ENCODE data around the gene DHX32. TPM values are rescaled to one million over a fixed set of nuclear protein-coding genes. Genes with fewer than 3 reads are reported as not detected.

DHX32 gene
- total RNA-seq, 1 experiment from 2014 or later = not detected

- Histone ChIP-seq H2AFZ (ENCODE audit: low read length) (no peak overlapping the region), H3K36me3 (ENCODE audit: insufficient read depth, low read length) (peaks cover 29% of the 10 kb centered on the region), H3K9ac (ENCODE audit: low read length) (no peak overlapping the region), H3K27ac (ENCODE audit: low read length) (no peak overlapping the region), H3K79me2 (ENCODE audit: low read length) (no peaks in the 10 kb centered on the region), H3K4me2 (ENCODE audit: low read depth, low read length, poor library complexity, severe bottlenecking) (no peak overlapping the region), H3K4me3 (ENCODE audit: low read length) (no peak overlapping the region), H3K27me3 (ENCODE audit: low read length) (no peaks in the 10 kb centered on the region), H4K20me1 (ENCODE audit: insufficient read depth, low read depth, low read length) (no peaks in the 10 kb centered on the region), H3K9me2 (replicated peaks; ENCODE audit: insufficient read depth, low read length) (no peaks in the 10 kb centered on the region), H3K9me3 (ENCODE audit: low read length) (no peaks in the 10 kb centered on the region), H3K4me1 (ENCODE audit: low read length) (peaks cover 2% of the 10 kb centered on the region)
- DNase-seq = no peak
Observed at GRCh38 chr10:125815764-125816163, 65.3 kb downstream of the DHX32 start.

- Histone ChIP-seq H3K27me3 (ENCODE audit: low read length) (no peaks in the 10 kb centered on the region), H3K27ac (ENCODE audit: low read length) (no peak overlapping the region), H3K79me2 (ENCODE audit: low read length) (no peaks in the 10 kb centered on the region), H3K9me3 (ENCODE audit: low read length) (no peaks in the 10 kb centered on the region), H3K36me3 (ENCODE audit: insufficient read depth, low read length) (peaks cover 48% of the 10 kb centered on the region), H3K4me3 (ENCODE audit: low read length) (no peak overlapping the region), H3K9me2 (replicated peaks; ENCODE audit: insufficient read depth, low read length) (no peaks in the 10 kb centered on the region), H3K4me1 (ENCODE audit: low read length) (no peaks in the 10 kb centered on the region), H3K4me2 (ENCODE audit: low read depth, low read length, poor library complexity, severe bottlenecking) (no peak overlapping the region), H2AFZ (ENCODE audit: low read length) (no peak overlapping the region), H3K9ac (ENCODE audit: low read length) (no peak overlapping the region), H4K20me1 (ENCODE audit: insufficient read depth, low read depth, low read length) (no peaks in the 10 kb centered on the region)
- no peak for DNase-seq
Observed at GRCh38 chr10:125812128-125812750, 68.9 kb downstream of the DHX32 start.

- Histone ChIP-seq H4K20me1 (ENCODE audit: insufficient read depth, low read depth, low read length) (no peaks in the 10 kb centered on the region), H3K36me3 (ENCODE audit: insufficient read depth, low read length) (peaks cover 51% of the 10 kb centered on the region), H3K79me2 (ENCODE audit: low read length) (no peaks in the 10 kb centered on the region), H3K27ac (ENCODE audit: low read length) (no peak overlapping the region), H3K27me3 (ENCODE audit: low read length) (no peaks in the 10 kb centered on the region), H3K9ac (ENCODE audit: low read length) (no peak overlapping the region), H3K4me2 (ENCODE audit: low read depth, low read length, poor library complexity, severe bottlenecking) (no peak overlapping the region), H3K9me2 (replicated peaks; ENCODE audit: insufficient read depth, low read length) (no peaks in the 10 kb centered on the region), H3K9me3 (ENCODE audit: low read length) (no peaks in the 10 kb centered on the region), H2AFZ (ENCODE audit: low read length) (no peak overlapping the region), H3K4me3 (ENCODE audit: low read length) (no peak overlapping the region), H3K4me1 (ENCODE audit: low read length) (no peaks in the 10 kb centered on the region)
- DNase-seq = no peak
Observed at GRCh38 chr10:125811251-125811650, 69.8 kb downstream of the DHX32 start.

GRCh38 chr10:125808047-125808446 is 73.0 kb downstream of the DHX32 start:
- H3K4me2 ChIP-seq (ENCODE audit: low read depth, low read length, poor library complexity, severe bottlenecking) = no peak overlapping the region
- no peaks in the 10 kb centered on the region for H3K9me2 ChIP-seq (replicated peaks; ENCODE audit: insufficient read depth, low read length)
- H2AFZ ChIP-seq (ENCODE audit: low read length) = no peak overlapping the region
- no peaks in the 10 kb centered on the region for H4K20me1 ChIP-seq (ENCODE audit: insufficient read depth, low read depth, low read length)
- H3K4me3 ChIP-seq (ENCODE audit: low read length) = no peak overlapping the region
- no peaks in the 10 kb centered on the region for H3K9me3 ChIP-seq (ENCODE audit: low read length)
- H3K4me1 ChIP-seq (ENCODE audit: low read length) = no peaks in the 10 kb centered on the region
- H3K27me3 ChIP-seq (ENCODE audit: low read length) = no peaks in the 10 kb centered on the region
- H3K27ac ChIP-seq (ENCODE audit: low read length) = no peak overlapping the region
- H3K79me2 ChIP-seq (ENCODE audit: low read length) = no peaks in the 10 kb centered on the region
- no peak for DNase-seq
- no peak overlapping the region for H3K9ac ChIP-seq (ENCODE audit: low read length)
- peaks cover 43% of the 10 kb centered on the region for H3K36me3 ChIP-seq (ENCODE audit: insufficient read depth, low read length)

GRCh38 chr10:125802739-125803138 is 78.4 kb downstream of the DHX32 start:
- H3K36me3 ChIP-seq (ENCODE audit: insufficient read depth, low read length) = peaks cover 6% of the 10 kb centered on the region; the same call in 1 of the 2 replicates
- no peak overlapping the region for H3K4me3 ChIP-seq (ENCODE audit: low read length)
- no peak overlapping the region for H3K27ac ChIP-seq (ENCODE audit: low read length)
- no peaks in the 10 kb centered on the region for H4K20me1 ChIP-seq (ENCODE audit: insufficient read depth, low read depth, low read length)
- no peaks in the 10 kb centered on the region for H3K9me3 ChIP-seq (ENCODE audit: low read length)
- H2AFZ ChIP-seq (ENCODE audit: low read length) = no peak overlapping the region
- H3K4me1 ChIP-seq (ENCODE audit: low read length) = no peaks in the 10 kb centered on the region
- H3K4me2 ChIP-seq (ENCODE audit: low read depth, low read length, poor library complexity, severe bottlenecking) = no peak overlapping the region
- no peaks in the 10 kb centered on the region for H3K27me3 ChIP-seq (ENCODE audit: low read length)
- H3K9ac ChIP-seq (ENCODE audit: low read length) = no peak overlapping the region
- no peak for DNase-seq
- H3K79me2 ChIP-seq (ENCODE audit: low read length) = no peaks in the 10 kb centered on the region
- no peaks in the 10 kb centered on the region for H3K9me2 ChIP-seq (replicated peaks; ENCODE audit: insufficient read depth, low read length)

GRCh38 chr10:125802131-125802530 is 79.0 kb downstream of the DHX32 start:
- no peaks in the 10 kb centered on the region for H3K27me3 ChIP-seq (ENCODE audit: low read length)
- peaks cover 5% of the 10 kb centered on the region; the same call in 1 of the 2 replicates for H3K36me3 ChIP-seq (ENCODE audit: insufficient read depth, low read length)
- DNase-seq = no peak
- H2AFZ ChIP-seq (ENCODE audit: low read length) = no peak overlapping the region
- H3K79me2 ChIP-seq (ENCODE audit: low read length) = no peaks in the 10 kb centered on the region
- no peak overlapping the region for H3K4me2 ChIP-seq (ENCODE audit: low read depth, low read length, poor library complexity, severe bottlenecking)
- H3K9ac ChIP-seq (ENCODE audit: low read length) = no peak overlapping the region
- no peaks in the 10 kb centered on the region for H3K9me3 ChIP-seq (ENCODE audit: low read length)
- H3K4me1 ChIP-seq (ENCODE audit: low read length) = no peaks in the 10 kb centered on the region
- no peak overlapping the region for H3K27ac ChIP-seq (ENCODE audit: low read length)
- H3K4me3 ChIP-seq (ENCODE audit: low read length) = no peak overlapping the region
- no peaks in the 10 kb centered on the region for H3K9me2 ChIP-seq (replicated peaks; ENCODE audit: insufficient read depth, low read length)
- H4K20me1 ChIP-seq (ENCODE audit: insufficient read depth, low read depth, low read length) = no peaks in the 10 kb centered on the region

- no peaks in the 10 kb centered on the region for H3K27me3 ChIP-seq (ENCODE audit: low read length)
Observed at GRCh38 chr10:125801574-125801973, 79.5 kb downstream of the DHX32 start.

GRCh38 chr10:125799451-125800182 is 81.5 kb downstream of the DHX32 start:
- Histone ChIP-seq H3K36me3 (ENCODE audit: insufficient read depth, low read length) (peaks cover 2% of the 10 kb centered on the region; the same call in 1 of the 2 replicates), H3K4me3 (ENCODE audit: low read length) (no peak overlapping the region), H3K9me3 (ENCODE audit: low read length) (no peaks in the 10 kb centered on the region), H3K9ac (ENCODE audit: low read length) (no peak overlapping the region), H3K4me1 (ENCODE audit: low read length) (no peaks in the 10 kb centered on the region), H3K27me3 (ENCODE audit: low read length) (no peaks in the 10 kb centered on the region), H3K79me2 (ENCODE audit: low read length) (no peaks in the 10 kb centered on the region), H3K9me2 (replicated peaks; ENCODE audit: insufficient read depth, low read length) (no peaks in the 10 kb centered on the region), H3K4me2 (ENCODE audit: low read depth, low read length, poor library complexity, severe bottlenecking) (no peak overlapping the region), H4K20me1 (ENCODE audit: insufficient read depth, low read depth, low read length) (no peaks in the 10 kb centered on the region), H2AFZ (ENCODE audit: low read length) (no peak overlapping the region), H3K27ac (ENCODE audit: low read length) (no peak overlapping the region)
- no peak for DNase-seq

More at GRCh38 chr10:125801574-125801973, 79.5 kb downstream of the DHX32 start:
- no peak overlapping the region for H2AFZ ChIP-seq (ENCODE audit: low read length)
- no peak for DNase-seq
- H3K27ac ChIP-seq (ENCODE audit: low read length) = no peak overlapping the region
- H3K9me2 ChIP-seq (replicated peaks; ENCODE audit: insufficient read depth, low read length) = no peaks in the 10 kb centered on the region
- no peak overlapping the region for H3K4me2 ChIP-seq (ENCODE audit: low read depth, low read length, poor library complexity, severe bottlenecking)
- no peaks in the 10 kb centered on the region for H3K4me1 ChIP-seq (ENCODE audit: low read length)
- no peaks in the 10 kb centered on the region for H3K79me2 ChIP-seq (ENCODE audit: low read length)
- peaks cover 2% of the 10 kb centered on the region; the same call in 1 of the 2 replicates for H3K36me3 ChIP-seq (ENCODE audit: insufficient read depth, low read length)
- no peak overlapping the region for H3K4me3 ChIP-seq (ENCODE audit: low read length)
- no peaks in the 10 kb centered on the region for H4K20me1 ChIP-seq (ENCODE audit: insufficient read depth, low read depth, low read length)
- H3K9ac ChIP-seq (ENCODE audit: low read length) = no peak overlapping the region
- no peaks in the 10 kb centered on the region for H3K9me3 ChIP-seq (ENCODE audit: low read length)

All from Karpas-422 (cell line).